ENCODE data around the gene MED29. TPM values are rescaled to one million over a fixed set of nuclear protein-coding genes. Genes with fewer than 3 reads are reported as not detected.

Gene MED29
- total and polyA plus RNA-seq, 2 of the 13 experiments (the other 11 are each of a cell fraction or from before 2014, with no cell fraction given) = 14.0 to 19.7 TPM

DNA sequence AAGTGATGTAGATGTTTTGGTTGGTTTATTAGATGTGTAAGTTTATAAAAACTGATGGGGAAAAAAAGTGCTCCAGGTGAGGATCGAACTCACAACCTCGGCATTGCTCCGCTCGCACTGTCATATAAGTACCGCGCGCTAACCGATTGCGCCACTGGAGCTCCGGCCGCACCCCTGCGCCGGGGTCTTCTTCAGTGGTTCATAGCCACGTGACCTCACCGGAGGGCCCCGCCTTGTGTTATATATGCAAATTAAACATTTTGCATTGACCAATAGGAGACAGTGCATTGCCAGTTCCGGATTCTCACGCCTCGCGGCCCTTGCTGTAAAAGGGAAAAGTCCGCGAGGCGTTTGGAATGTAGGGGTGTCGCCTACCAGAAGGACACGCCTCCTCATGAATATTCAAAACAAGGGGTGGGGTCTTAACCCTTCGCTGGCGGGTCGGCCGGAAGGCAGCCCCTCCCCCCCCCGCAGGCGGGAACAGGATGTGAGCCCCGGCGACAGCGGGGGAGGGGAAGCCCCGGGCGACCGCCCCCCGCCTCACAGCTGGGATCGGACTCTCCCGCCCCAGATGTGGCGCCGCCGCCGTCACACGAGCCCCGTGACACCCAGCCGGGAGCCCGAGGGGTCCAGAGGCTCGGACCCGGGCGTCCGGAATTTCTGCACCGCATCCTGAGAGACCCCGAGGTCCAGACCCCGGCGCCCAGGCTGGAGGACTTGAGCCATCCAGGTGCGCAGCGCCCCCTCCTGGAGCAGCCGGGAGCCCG, 21.1 kb downstream of the MED29 start, which contains the start of gene PLEKHG2 (continued):
- TF ChIP-seq, protein P1, sequence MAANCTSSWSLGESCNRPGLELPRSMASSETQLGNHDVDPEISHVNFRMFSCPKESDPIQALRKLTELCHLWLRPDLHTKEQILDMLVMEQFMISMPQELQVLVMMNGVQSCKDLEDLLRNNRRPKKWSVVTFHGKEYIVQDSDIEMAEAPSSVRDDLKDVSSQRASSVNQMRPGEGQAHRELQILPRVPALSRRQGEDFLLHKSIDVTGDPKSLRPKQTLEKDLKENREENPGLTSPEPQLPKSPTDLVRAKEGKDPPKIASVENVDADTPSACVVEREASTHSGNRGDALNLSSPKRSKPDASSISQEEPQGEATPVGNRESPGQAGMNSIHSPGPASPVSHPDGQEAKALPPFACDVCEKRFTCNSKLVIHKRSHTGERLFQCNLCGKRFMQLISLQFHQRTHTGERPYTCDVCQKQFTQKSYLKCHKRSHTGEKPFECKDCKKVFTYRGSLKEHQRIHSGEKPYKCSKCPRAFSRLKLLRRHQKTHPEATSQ (CRISPR knock-in tag; IDR thresholded peaks at IDR 0.05; ENCODE audit: borderline replicate concordance) = no peak
- TF ChIP-seq ZFP62 (CRISPR knock-in tag; IDR thresholded peaks at IDR 0.05) (no peak), HHEX (CRISPR knock-in tag; IDR thresholded peaks at IDR 0.05) (no peak), ZNF234 (CRISPR knock-in tag; conservative IDR thresholded peaks at IDR 0.05) (no peak), ADNP (CRISPR knock-in tag; IDR thresholded peaks at IDR 0.05) (0 out of 2 replicates have a peak, but pooled peaks have one; percentile 61), ZNF513 (CRISPR knock-in tag; conservative IDR thresholded peaks at IDR 0.05) (no peak), ZSCAN21 (CRISPR knock-in tag; IDR thresholded peaks at IDR 0.05; ENCODE audit: borderline replicate concordance) (no peak; the same call in 1 of the 2 replicates), ZNF253 (CRISPR knock-in tag; IDR thresholded peaks at IDR 0.05; ENCODE audit: borderline replicate concordance) (no peak), HNRNPH1 (optimal IDR thresholded peaks at IDR 0.05; ENCODE audit: low read depth, low read length) (no peak), KDM5B (CRISPR knock-in tag; IDR thresholded peaks at IDR 0.05; ENCODE audit: borderline replicate concordance) (peak; percentile 58; the same call in 1 of the 2 replicates), ZNF737 (CRISPR knock-in tag; IDR thresholded peaks at IDR 0.05; ENCODE audit: borderline replicate concordance) (no peak), MBD4 (IDR thresholded peaks at IDR 0.05; ENCODE audit: borderline replicate concordance, low read length) (no peak), EHMT2 (IDR thresholded peaks at IDR 0.05; ENCODE audit: borderline replicate concordance, low read depth, low read length) (no peak), ZNF414 (CRISPR knock-in tag; IDR thresholded peaks at IDR 0.05) (no peak), RXRB (CRISPR knock-in tag; IDR thresholded peaks at IDR 0.05; ENCODE audit: borderline replicate concordance) (peak; percentile 66), ARNT2 (CRISPR knock-in tag; IDR thresholded peaks at IDR 0.05; ENCODE audit: low read depth) (0 out of 2 replicates have a peak, but pooled peaks have one; percentile 41), ZNF850 (CRISPR knock-in tag; conservative IDR thresholded peaks at IDR 0.05) (0 out of 2 replicates have a peak, but pooled peaks have one; percentile 62)
- TF ChIP-seq, protein P2, sequence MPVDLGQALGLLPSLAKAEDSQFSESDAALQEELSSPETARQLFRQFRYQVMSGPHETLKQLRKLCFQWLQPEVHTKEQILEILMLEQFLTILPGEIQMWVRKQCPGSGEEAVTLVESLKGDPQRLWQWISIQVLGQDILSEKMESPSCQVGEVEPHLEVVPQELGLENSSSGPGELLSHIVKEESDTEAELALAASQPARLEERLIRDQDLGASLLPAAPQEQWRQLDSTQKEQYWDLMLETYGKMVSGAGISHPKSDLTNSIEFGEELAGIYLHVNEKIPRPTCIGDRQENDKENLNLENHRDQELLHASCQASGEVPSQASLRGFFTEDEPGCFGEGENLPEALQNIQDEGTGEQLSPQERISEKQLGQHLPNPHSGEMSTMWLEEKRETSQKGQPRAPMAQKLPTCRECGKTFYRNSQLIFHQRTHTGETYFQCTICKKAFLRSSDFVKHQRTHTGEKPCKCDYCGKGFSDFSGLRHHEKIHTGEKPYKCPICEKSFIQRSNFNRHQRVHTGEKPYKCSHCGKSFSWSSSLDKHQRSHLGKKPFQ (CRISPR knock-in tag; IDR thresholded peaks at IDR 0.05; ENCODE audit: insufficient replicate concordance) = peak; percentile 11
- TF ChIP-seq, protein P3, sequence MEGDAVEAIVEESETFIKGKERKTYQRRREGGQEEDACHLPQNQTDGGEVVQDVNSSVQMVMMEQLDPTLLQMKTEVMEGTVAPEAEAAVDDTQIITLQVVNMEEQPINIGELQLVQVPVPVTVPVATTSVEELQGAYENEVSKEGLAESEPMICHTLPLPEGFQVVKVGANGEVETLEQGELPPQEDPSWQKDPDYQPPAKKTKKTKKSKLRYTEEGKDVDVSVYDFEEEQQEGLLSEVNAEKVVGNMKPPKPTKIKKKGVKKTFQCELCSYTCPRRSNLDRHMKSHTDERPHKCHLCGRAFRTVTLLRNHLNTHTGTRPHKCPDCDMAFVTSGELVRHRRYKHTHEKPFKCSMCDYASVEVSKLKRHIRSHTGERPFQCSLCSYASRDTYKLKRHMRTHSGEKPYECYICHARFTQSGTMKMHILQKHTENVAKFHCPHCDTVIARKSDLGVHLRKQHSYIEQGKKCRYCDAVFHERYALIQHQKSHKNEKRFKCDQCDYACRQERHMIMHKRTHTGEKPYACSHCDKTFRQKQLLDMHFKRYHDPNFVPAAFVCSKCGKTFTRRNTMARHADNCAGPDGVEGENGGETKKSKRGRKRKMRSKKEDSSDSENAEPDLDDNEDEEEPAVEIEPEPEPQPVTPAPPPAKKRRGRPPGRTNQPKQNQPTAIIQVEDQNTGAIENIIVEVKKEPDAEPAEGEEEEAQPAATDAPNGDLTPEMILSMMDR (CRISPR knock-in tag; IDR thresholded peaks at IDR 0.05) = peak; percentile 89
- TF ChIP-seq, protein P4, sequence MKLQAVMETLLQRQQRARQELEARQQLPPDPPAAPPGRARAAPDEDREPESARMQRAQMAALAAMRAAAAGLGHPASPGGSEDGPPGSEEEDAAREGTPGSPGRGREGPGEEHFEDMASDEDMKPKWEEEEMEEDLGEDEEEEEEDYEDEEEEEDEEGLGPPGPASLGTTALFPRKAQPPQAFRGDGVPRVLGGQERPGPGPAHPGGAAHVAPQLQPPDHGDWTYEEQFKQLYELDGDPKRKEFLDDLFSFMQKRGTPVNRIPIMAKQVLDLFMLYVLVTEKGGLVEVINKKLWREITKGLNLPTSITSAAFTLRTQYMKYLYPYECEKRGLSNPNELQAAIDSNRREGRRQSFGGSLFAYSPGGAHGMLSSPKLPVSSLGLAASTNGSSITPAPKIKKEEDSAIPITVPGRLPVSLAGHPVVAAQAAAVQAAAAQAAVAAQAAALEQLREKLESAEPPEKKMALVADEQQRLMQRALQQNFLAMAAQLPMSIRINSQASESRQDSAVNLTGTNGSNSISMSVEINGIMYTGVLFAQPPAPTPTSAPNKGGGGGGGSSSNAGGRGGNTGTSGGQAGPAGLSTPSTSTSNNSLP (IDR thresholded peaks at IDR 0.05; ENCODE audit: low read depth, low read length) = peak; percentile 93

Measured in HepG2 (cell line).